ENCODE measurements around the gene EXTL2.
"Not testable (repeated sequence)": the region's sequence is repeated elsewhere in the genome, so short reads cannot be mapped to it uniquely, and the experiment has no call there.

GRCh38 chr1:100843160-100843559, 51.5 kb downstream of the EXTL2 start:
- TF ChIP-seq CTCF, EZH2phosphoT487, EZH2 (IDR thresholded peaks at IDR 0.05): not testable (repeated sequence)

Data from neural progenitor cell (in vitro differentiated cells).